HUES6 (cell line): Measurements from ENCODE around the gene RAB6A.
A peak's percentile ranks its signal among the peaks of the same experiment; 100 is the strongest.

Experiments used
- H3K27ac ChIP-seq: 2 replicates; pipeline ENCODE4 v1.7.0; 2013; ENCODE audit warnings: low read depth, mild to moderate bottlenecking, low read length, inconsistent platforms
- H3K27me3 ChIP-seq: 2 replicates; pipeline ENCODE4 v1.6.1; 2013; ENCODE audit warnings: low read length; ENCODE audit not compliant: control insufficient read depth, insufficient read depth
- H3K36me3 ChIP-seq: 2 replicates; pipeline ENCODE4 v1.6.1; 2013; ENCODE audit warnings: low read length; ENCODE audit not compliant: control insufficient read depth, insufficient read depth
- H3K4me1 ChIP-seq: 2 replicates; pipeline ENCODE4 v1.6.1; 2013; ENCODE audit warnings: low read length; ENCODE audit not compliant: control insufficient read depth, insufficient read depth
- H3K4me3 ChIP-seq: 2 replicates; pipeline ENCODE4 v1.5.1; 2013; ENCODE audit warnings: low read depth, low read length
- H3K9ac ChIP-seq: one replicate; pipeline ENCODE4 v1.6.1; 2013; ENCODE audit warnings: mild to moderate bottlenecking, low read length
- H3K9me3 ChIP-seq: 2 replicates; pipeline ENCODE4 v1.6.1; 2013; ENCODE audit warnings: low read depth, low read length; ENCODE audit not compliant: control insufficient read depth, insufficient read depth

RAB6A gene

DNA sequence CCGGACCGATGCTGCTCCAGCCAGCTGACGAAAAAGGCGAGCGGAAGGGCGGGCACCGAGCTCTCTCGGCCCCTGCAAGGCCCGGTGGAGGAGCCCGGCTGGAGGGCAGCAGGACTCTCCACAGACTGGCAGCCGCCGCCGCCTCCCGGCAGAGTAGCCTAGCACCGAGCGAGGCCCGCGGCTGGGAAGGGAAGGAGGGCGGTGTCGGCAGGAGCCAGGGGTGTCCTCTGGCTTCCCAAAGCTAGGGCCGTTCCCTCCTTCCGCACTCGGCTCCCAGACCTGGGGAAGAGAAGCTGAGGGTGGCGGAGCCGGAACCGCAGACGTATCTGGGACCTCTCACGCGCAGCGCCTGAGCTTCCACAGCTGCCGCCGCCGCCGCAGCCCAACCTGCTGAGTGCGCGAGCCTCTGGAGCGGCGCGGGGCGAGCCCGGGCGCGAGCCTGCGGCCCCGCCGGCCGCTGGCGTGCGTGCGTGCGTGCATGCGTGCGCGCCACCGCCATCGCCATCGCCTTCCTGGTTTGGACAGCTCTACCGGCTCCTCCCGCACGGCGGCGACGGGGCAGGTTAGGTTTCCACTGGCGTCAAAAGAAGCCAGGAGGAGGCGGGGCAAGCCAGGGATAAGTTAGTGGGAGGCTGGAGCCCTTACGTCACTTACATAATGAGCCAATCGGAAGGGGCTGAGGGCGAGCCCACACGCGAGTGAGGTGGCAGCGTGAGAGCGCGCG, at the start of gene RAB6A:
TSS of gene RAB6A (minus strand) at position 396 of the 724 bp plus-strand sequence. CDS start 439 bp downstream, outside the sequence.
- Histone ChIP-seq H3K4me1 (peaks cover 12% of the 10 kb centered on the region; the same call in 1 of the 2 replicates), H3K4me3 (peak within 1 kb of the TSS; percentile 100), H3K36me3 (no peaks in the 10 kb centered on the region), H3K9ac (peak within 1 kb of the TSS; percentile 93), H3K27me3 (no peaks in the 10 kb centered on the region), H3K27ac (peak within 1 kb of the TSS; percentile 85; the same call in 1 of the 2 replicates), H3K9me3 (no peaks in the 10 kb centered on the region)

DNA sequence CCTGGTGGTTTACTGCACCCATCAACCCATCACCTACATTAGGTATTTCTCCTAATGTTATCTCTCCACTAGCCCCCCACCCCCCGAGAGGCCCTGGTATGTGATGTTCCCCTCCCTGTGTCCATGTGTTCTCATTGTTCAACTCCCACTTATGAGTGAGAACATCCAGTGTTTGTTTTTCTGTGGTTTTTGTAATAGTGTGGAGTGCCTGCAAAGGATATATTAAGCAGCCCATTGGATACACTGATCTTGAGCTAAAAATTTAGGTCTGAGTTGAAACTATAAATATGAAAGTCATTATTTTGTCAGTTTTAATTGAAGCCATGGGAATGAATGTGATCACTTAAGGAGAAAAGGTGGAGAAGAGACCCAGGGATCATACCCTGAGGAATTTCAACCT, 49.8 kb upstream of the RAB6A start:
- Histone ChIP-seq H3K4me1 (no peaks in the 10 kb centered on the region), H3K27ac (no peak overlapping the region), H3K9ac (no peak overlapping the region), H3K27me3 (no peaks in the 10 kb centered on the region), H3K36me3 (peaks cover 7% of the 10 kb centered on the region), H3K4me3 (no peak overlapping the region), H3K9me3 (no peaks in the 10 kb centered on the region)

GRCh38 chr11:73808052-73808451, 47.2 kb upstream of the RAB6A start:
- Histone ChIP-seq H3K4me1 (no peaks in the 10 kb centered on the region), H3K27ac (no peak overlapping the region), H3K4me3 (no peak overlapping the region), H3K9ac (no peak overlapping the region), H3K9me3 (no peaks in the 10 kb centered on the region), H3K27me3 (no peaks in the 10 kb centered on the region), H3K36me3 (peaks cover 7% of the 10 kb centered on the region)

GRCh38 chr11:73804712-73805111, 43.8 kb upstream of the RAB6A start:
- Histone ChIP-seq H3K9ac (no peak overlapping the region), H3K4me1 (no peaks in the 10 kb centered on the region), H3K27ac (no peak overlapping the region), H3K36me3 (peaks cover 7% of the 10 kb centered on the region), H3K9me3 (no peaks in the 10 kb centered on the region), H3K4me3 (no peak overlapping the region), H3K27me3 (no peaks in the 10 kb centered on the region)

- Histone ChIP-seq H3K4me3 (no peak overlapping the region), H3K9ac (no peak overlapping the region), H3K27ac (no peak overlapping the region), H3K27me3 (no peaks in the 10 kb centered on the region), H3K9me3 (no peaks in the 10 kb centered on the region), H3K36me3 (peaks cover 7% of the 10 kb centered on the region; the same call in 1 of the 2 replicates), H3K4me1 (no peaks in the 10 kb centered on the region)
These were observed 40.3 kb upstream of the RAB6A start for GRCh38 chr11:73801136-73801535.

GRCh38 chr11:73800276-73800806, 39.5 kb upstream of the RAB6A start:
- Histone ChIP-seq H3K9ac (no peak overlapping the region), H3K4me3 (no peak overlapping the region), H3K4me1 (no peaks in the 10 kb centered on the region), H3K9me3 (no peaks in the 10 kb centered on the region), H3K36me3 (peaks cover 8% of the 10 kb centered on the region; the same call in 1 of the 2 replicates), H3K27me3 (no peaks in the 10 kb centered on the region), H3K27ac (no peak overlapping the region)

GRCh38 chr11:73797457-73797856, 36.6 kb upstream of the RAB6A start:
- Histone ChIP-seq H3K36me3 (peaks cover 8% of the 10 kb centered on the region; the same call in 1 of the 2 replicates), H3K9me3 (no peaks in the 10 kb centered on the region), H3K4me3 (no peak overlapping the region), H3K27me3 (no peaks in the 10 kb centered on the region), H3K4me1 (0 out of 2 replicates have a peak, but pooled peaks cover under 1% of the 10 kb centered on the region), H3K27ac (no peak overlapping the region), H3K9ac (no peak overlapping the region)

DNA sequence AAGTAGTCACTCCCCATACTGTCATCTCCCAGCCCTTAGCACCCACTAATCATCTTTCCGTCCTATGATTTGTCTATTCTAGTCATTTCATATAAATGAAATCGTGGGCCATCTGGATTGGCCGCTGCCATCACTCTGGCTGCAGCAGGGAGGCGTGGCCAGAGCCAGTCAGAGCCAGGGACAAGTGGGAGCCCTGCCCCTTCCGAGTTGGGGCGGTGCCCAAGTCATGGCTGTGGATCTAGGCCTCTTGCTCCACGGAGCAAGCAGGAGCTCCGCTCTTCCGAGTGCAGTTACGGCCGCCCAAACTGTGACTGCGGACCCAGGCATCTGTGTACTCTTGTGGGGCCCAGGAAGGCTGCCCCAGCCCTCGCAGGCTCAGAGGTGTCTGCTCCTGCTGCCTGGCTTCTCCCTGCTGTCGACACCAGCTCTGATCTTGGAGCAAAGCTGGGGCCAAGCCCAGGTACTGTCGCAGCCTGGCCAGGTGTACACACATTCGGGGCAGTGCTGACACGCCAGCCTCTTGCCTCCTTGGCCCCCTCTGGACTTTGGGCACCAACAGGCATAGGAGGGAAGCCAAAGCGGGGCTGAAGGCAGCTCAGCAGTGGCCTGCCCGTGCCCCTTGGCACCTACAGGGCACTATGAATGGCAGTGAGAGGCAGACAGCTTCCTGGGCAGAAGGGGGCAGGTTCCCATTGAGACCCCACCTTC, 35.2 kb upstream of the RAB6A start:
- no peaks in the 10 kb centered on the region for H3K9me3 ChIP-seq
- H3K27me3 ChIP-seq = no peaks in the 10 kb centered on the region
- H3K27ac ChIP-seq = no peak overlapping the region
- peaks cover 10% of the 10 kb centered on the region; the same call in 1 of the 2 replicates for H3K36me3 ChIP-seq
- no peak overlapping the region for H3K9ac ChIP-seq
- no peak overlapping the region for H3K4me3 ChIP-seq
- peaks cover 5% of the 10 kb centered on the region; the same call in 1 of the 2 replicates for H3K4me1 ChIP-seq

- Histone ChIP-seq H3K4me1 (peaks cover 5% of the 10 kb centered on the region; the same call in 1 of the 2 replicates), H3K27me3 (no peaks in the 10 kb centered on the region), H3K9ac (no peak overlapping the region), H3K36me3 (peaks cover 8% of the 10 kb centered on the region; the same call in 1 of the 2 replicates), H3K4me3 (no peak overlapping the region), H3K9me3 (no peaks in the 10 kb centered on the region), H3K27ac (no peak overlapping the region)
These were observed 31.7 kb upstream of the RAB6A start for GRCh38 chr11:73792584-73792983.

DNA sequence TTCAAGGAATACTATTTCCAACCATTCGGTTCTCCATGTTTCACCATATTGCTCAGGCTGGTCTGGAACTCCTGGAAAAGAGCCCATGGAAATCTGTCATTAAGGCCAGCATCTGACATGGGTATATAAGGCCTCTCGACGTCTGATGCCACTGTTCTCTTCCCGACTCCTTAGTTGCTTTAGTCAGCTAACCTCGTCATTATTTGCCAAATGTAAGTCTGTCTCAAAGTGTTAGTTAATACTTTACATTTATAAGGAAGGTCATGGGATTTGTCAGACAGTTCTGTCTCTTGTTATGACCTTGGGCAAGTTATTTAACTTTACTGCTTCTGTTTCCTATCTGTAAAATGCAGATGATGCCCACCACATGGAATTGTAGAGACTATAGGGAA, 28.4 kb upstream of the RAB6A start:
- Histone ChIP-seq H3K9me3 (no peaks in the 10 kb centered on the region), H3K4me3 (no peak overlapping the region), H3K36me3 (0 out of 2 replicates have a peak, but pooled peaks cover 2% of the 10 kb centered on the region)

More for the DNA sequence above, 28.4 kb upstream of the RAB6A start:
- Histone ChIP-seq H3K4me1 (peaks cover 9% of the 10 kb centered on the region; the same call in 1 of the 2 replicates), H3K9ac (no peak overlapping the region), H3K27ac (no peak overlapping the region), H3K27me3 (no peaks in the 10 kb centered on the region)
